ENCODE measurements around the gene NFASC.

- TF ChIP-seq EZH2phosphoT487 (IDR thresholded peaks at IDR 0.05; ENCODE audit: insufficient read depth, low read depth) (no peak), EZH2 (IDR thresholded peaks at IDR 0.05; ENCODE audit: insufficient read depth, poor library complexity, severe bottlenecking) (no peak)
Observed at GRCh38 chr1:205014783-205015182, 144.1 kb downstream of the NFASC start.

Data from GM23248 (cell line).